ENCODE results near the gene IMPDH2.

IMPDH2 gene

GRCh38 chr3:48982016-48982415 is 47.2 kb downstream of the IMPDH2 start:
- Histone ChIP-seq H3K27ac (ENCODE audit: extremely low read depth, low read depth, low read length) (no peak overlapping the region), H3K36me3 (ENCODE audit: control insufficient read depth in 2 of 2, insufficient read depth in 1 of 2, low read length in 2 of 2) (peaks cover 16 to 90% of the 10 kb centered on the region in 2 experiments), H3K4me3 (ENCODE audit: low read depth, low read length) (no peak overlapping the region), H3K9me3 (ENCODE audit: control insufficient read depth, insufficient read depth, low read depth, low read length) (no peaks in the 10 kb centered on the region), H3K4me1 (ENCODE audit: control insufficient read depth, insufficient read depth, low read length) (no peaks in the 10 kb centered on the region)
- CTCF ChIA-PET: interaction anchor here (0.6 kb wide), 1 partner anchor 37 kb away, joined by 3 read pairs; no protein-coding TSS in a partner anchor
- TF ChIP-seq YY2 (tag by site-specific recombination; IDR thresholded peaks at IDR 0.05): no peak
- no peak for TF ChIP-seq ZNF529 (tag by site-specific recombination; IDR thresholded peaks at IDR 0.05; ENCODE audit: insufficient replicate concordance)
- TF ChIP-seq ZNF571 (tag by site-specific recombination; IDR thresholded peaks at IDR 0.05): no peak
- no peak for TF ChIP-seq ZNF473 (tag by site-specific recombination; IDR thresholded peaks at IDR 0.05)
- POLR2A ChIA-PET: interaction anchor here (0.6 kb wide), 1 partner anchor 508 kb away, joined by 3 read pairs; no protein-coding TSS in a partner anchor

GRCh38 chr3:48980295-48980694 is 48.9 kb downstream of the IMPDH2 start:
- no peak overlapping the region for H3K4me3 ChIP-seq (ENCODE audit: low read depth, low read length)
- H3K4me1 ChIP-seq (ENCODE audit: control insufficient read depth, insufficient read depth, low read length): no peaks in the 10 kb centered on the region
- TF ChIP-seq ZNF514 (tag by site-specific recombination; IDR thresholded peaks at IDR 0.05) (no peak), HOXD13 (CRISPR knock-in tag; IDR thresholded peaks at IDR 0.05; ENCODE audit: borderline replicate concordance) (no peak), ZSCAN16 (tag by site-specific recombination; IDR thresholded peaks at IDR 0.05) (no peak), ZNF664 (tag by site-specific recombination; IDR thresholded peaks at IDR 0.05) (no peak), TCF7L2 (IDR thresholded peaks at IDR 0.05; ENCODE audit: borderline replicate concordance, low read depth, low read length) (no peak), GLIS2 (tag by site-specific recombination; IDR thresholded peaks at IDR 0.05) (no peak), BCL6B (tag by site-specific recombination; IDR thresholded peaks at IDR 0.05) (no peak), ZBTB49 (tag by site-specific recombination; IDR thresholded peaks at IDR 0.05; ENCODE audit: low read depth) (no peak), ZNF221 (tag by site-specific recombination; IDR thresholded peaks at IDR 0.05; ENCODE audit: borderline replicate concordance) (no peak), ZNF785 (tag by site-specific recombination; IDR thresholded peaks at IDR 0.05) (no peak), ZNF248 (tag by site-specific recombination; IDR thresholded peaks at IDR 0.05) (no peak)
- no peak overlapping the region for H3K27ac ChIP-seq (ENCODE audit: extremely low read depth, low read depth, low read length)
- H3K36me3 ChIP-seq (ENCODE audit: control insufficient read depth in 2 of 2, insufficient read depth in 1 of 2, low read length in 2 of 2): peaks cover 23 to 90% of the 10 kb centered on the region in 2 experiments
- CTCF ChIA-PET: no interaction called here
- H3K9me3 ChIP-seq (ENCODE audit: control insufficient read depth, insufficient read depth, low read depth, low read length): no peaks in the 10 kb centered on the region
- POLR2A ChIA-PET: no interaction called here

- H3K4me3 ChIP-seq (ENCODE audit: low read depth, low read length): no peak overlapping the region
- no peaks in the 10 kb centered on the region for H3K9me3 ChIP-seq (ENCODE audit: control insufficient read depth, insufficient read depth, low read depth, low read length)
- ChIA-PET POLR2A (no interaction called here), CTCF (no interaction called here)
- TF ChIP-seq PRDM1 (tag by site-specific recombination; IDR thresholded peaks at IDR 0.05): no peak
- no peaks in the 10 kb centered on the region for H3K4me1 ChIP-seq (ENCODE audit: control insufficient read depth, insufficient read depth, low read length)
- peaks cover 23 to 90% of the 10 kb centered on the region in 2 experiments for H3K36me3 ChIP-seq (ENCODE audit: control insufficient read depth in 2 of 2, insufficient read depth in 1 of 2, low read length in 2 of 2)
- H3K27ac ChIP-seq (ENCODE audit: extremely low read depth, low read depth, low read length): no peak overlapping the region
Observed at GRCh38 chr3:48979451-48979850, 49.7 kb downstream of the IMPDH2 start.

All from HEK293 (cell line).